ENCODE data around the gene ENPP7.
"Not testable (repeated sequence)": the region's sequence is repeated elsewhere in the genome, so short reads cannot be mapped to it uniquely, and the experiment has no call there.

ENPP7 gene

DNA sequence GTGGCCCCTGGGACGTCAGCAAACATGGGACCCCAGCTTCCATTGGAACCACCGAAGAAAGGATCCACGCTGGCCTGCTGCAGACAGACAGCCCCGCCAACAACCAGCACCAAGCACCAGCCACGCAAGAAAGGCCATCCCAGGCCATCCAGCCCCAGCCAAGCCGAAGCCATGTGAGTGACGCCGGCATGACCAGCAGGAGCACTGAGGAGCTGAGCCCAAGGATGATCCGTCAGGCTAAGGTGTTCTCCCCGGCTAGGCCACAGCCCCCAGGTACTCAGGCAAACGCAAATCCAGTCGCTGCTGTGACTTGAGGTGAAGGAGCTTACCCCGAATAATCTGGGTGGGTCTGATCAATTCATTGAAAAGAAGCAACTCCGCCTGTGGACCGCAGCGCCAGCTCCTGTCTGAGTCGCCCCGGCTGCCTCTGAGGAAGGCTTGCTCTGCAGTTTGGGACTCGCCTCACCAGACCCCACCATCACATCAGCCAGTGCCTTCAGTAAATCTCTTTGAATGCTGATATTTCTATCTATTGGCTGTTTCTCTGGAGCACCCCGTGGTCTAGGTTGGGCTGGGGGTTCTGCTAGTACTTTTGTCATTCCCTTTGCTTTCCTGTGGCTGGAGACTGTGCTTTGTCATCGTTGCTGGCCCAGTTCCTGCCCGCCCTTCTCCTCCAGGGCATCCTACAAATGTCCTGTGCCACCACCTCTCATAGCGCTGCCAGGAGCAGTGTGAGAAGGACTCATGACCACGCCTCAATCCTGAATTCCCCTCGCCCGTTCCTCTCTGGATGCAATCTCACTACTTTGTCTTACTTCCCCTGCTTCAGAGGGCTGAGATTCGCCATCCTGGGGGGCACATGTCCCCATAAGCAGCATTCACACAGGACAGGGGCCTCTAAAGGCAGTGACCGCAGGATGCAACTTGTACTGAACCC is 39.1 kb downstream of the ENPP7 start:
- Mint-ChIP-seq H3K27ac (no peak overlapping the region), H3K4me1 (ENCODE audit: low read depth) (no peaks in the 10 kb centered on the region), H3K9me3 (ENCODE audit: low read depth) (no peaks in the 10 kb centered on the region), H3K4me3 (no peak overlapping the region), H3K27me3 (peaks cover 18% of the 10 kb centered on the region), H3K36me3 (no peaks in the 10 kb centered on the region)

DNA sequence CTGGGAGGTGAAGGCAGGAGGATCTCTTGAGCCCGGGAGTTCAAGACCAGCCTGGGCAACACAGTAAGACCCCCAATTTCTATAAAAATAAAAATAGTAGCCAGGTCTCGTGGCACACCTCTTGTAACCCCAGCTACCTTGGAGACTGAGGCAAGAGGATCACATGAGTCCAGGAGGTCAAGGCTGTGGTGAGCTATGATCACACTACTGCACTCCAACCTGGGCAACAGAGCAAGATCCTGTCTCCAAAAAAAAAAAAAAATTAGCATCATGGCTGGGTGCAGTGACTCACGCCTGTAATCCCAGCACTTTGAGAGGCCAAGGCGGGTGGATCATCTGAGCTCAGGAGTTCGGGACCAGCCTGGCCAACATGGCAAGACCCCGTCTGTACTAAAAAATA is 40.5 kb downstream of the ENPP7 start:
- Mint-ChIP-seq H3K4me3 (no peak overlapping the region), H3K4me1 (ENCODE audit: low read depth) (no peaks in the 10 kb centered on the region), H3K36me3 (no peaks in the 10 kb centered on the region), H3K9me3 (ENCODE audit: low read depth) (no peaks in the 10 kb centered on the region), H3K27me3 (peaks cover 27% of the 10 kb centered on the region), H3K27ac (no peak overlapping the region)

DNA sequence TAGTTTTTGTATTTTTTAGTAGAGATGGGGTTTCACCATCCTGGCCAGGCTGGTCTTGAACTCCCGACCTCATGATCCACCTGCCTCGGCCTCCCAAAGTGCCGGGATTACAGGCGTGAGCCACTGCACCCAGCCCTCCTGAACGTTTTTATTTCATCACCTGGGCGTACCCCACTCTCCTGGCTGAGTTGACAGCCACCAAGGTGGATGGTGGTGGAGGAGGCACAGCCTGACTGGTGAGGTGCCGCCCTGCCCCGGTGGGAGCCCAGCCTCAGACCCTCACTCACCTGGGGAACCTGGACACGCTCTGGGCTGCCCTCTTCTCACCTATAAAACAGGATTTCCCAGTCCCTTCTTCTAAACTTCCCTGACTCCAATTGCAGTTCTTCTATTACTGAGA is 42.0 kb downstream of the ENPP7 start:
- H3K27ac Mint-ChIP-seq; H3K9me3 Mint-ChIP-seq (ENCODE audit: low read depth); H3K4me1 Mint-ChIP-seq (ENCODE audit: low read depth); H3K36me3 Mint-ChIP-seq; H3K4me3 Mint-ChIP-seq: not testable (repeated sequence)
- peaks cover 34% of the 10 kb centered on the region for H3K27me3 Mint-ChIP-seq

DNA sequence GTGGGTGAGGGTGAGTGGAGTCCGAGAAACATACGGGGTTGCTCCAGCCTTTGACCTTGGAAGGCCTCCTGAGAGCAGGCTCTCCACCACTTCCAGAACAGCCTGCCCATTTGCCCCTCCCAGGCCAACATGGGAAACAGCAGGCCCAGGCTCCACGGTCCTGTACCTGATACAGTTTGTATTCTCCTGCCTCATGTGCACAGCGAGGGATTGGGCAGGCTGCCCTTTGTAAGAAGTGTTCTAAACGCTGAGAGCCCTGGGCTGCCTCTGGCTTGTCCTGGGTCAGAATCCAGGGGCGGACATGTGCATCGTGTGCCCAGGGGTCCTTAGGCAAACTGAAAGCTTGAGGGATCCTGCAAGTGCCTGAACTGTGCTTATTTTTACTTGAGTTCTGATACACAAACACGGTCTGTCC is 43.8 kb downstream of the ENPP7 start:
- Mint-ChIP-seq H3K27ac (no peak overlapping the region), H3K4me3 (no peak overlapping the region), H3K4me1 (ENCODE audit: low read depth) (peaks cover 15% of the 10 kb centered on the region), H3K9me3 (ENCODE audit: low read depth) (no peaks in the 10 kb centered on the region), H3K36me3 (no peaks in the 10 kb centered on the region), H3K27me3 (peaks cover 30% of the 10 kb centered on the region)

DNA sequence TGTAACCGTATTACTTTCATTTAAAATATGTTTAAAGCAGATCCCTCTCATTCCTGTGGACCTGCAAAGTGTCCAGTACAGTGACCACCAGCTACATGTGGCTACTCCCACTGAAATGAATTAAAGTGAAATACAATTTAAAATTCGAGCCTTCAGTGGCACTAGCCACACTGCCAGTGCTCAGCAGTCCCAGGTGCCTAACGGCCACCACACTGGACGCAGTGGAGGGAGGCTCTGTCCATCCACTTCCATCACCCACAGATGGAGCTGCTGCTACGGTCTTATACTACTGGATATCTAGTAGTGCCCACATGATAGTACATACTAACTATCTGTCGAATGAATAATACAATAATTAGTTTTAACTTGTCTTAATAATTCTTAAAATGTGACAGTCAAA is 44.9 kb downstream of the ENPP7 start:
- Mint-ChIP-seq H3K4me1 (ENCODE audit: low read depth) (peaks cover 25% of the 10 kb centered on the region), H3K27ac (no peak overlapping the region), H3K27me3 (peaks cover 31% of the 10 kb centered on the region), H3K9me3 (ENCODE audit: low read depth) (no peaks in the 10 kb centered on the region), H3K4me3 (no peak overlapping the region), H3K36me3 (no peaks in the 10 kb centered on the region)

DNA sequence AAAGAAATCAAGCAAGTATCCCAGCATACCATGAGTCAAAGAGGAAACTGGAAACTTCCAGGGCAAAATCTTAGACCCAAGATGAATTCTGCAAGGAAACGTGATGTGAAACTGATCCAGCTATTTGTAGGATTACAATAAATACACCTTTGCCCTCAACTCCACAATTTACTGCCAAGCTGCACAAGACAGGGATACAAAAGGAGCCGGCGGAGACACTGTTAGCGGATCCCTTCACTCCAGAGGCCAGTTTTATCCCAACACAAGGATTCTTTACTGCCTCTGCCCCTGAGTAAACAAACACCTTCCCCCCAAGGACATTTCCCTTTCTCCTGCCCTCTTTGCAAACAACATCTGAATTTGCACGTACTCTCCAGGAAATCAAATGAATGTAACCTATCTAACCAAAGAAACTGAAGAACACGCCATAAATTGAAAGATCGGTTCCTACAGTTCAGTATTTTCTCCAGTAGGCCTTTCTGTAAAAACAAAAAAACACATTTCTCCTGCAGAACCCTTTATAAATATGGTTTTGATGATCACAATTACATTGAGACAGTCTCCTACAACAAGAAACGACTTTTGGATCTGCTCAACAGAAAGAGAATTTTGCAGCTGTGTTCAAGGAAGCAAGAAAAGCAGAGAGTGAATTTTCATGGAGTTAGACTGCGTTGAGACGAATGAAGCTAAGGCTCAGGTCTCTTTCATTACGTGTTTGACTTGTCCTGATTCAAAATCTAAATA is 45.8 kb downstream of the ENPP7 start:
- peak overlapping the region; percentile 3 for H3K27ac Mint-ChIP-seq
- no peaks in the 10 kb centered on the region for H3K9me3 Mint-ChIP-seq (ENCODE audit: low read depth)
- H3K36me3 Mint-ChIP-seq, result no peaks in the 10 kb centered on the region
- H3K4me1 Mint-ChIP-seq (ENCODE audit: low read depth), result peaks cover 33% of the 10 kb centered on the region
- peak overlapping the region; percentile 74 for H3K4me3 Mint-ChIP-seq
- peaks cover 32% of the 10 kb centered on the region for H3K27me3 Mint-ChIP-seq

DNA sequence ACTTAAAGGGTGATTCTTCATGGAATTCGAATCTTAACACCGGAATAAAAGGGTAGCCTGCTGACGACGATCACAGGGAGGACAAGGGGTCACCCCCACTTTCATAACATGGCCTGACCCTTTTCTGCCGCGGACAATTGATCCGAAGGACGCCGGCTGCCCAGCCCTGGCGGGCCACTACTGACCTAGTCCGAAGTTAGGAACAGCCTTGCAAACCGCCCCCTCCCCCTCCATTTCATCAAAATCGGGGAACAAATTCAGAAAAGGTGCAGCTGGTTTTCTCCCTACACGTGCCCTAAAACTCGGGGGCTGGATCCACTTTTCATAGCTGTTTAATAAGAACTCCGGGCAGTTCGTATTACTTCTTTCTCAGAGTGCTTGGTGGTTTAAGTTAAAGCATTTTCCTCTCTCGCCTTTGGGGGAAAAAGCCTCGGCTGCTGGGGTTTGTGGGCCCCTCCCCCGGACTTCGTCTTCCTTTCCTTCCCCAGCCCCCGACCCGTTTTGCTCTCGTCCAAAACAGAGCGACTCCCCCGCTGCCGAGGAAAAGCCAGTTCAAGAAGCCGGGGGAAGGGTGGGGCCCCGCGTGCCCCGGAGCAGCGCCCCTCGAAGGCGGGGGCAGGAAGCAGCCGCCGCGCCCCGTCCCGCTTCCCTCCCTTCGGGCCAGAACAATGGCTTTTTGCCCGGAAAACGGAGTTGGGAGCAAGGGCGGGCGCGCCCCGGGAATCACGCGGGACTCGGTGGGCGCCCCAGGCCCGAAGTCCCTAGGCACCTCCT is 46.6 kb downstream of the ENPP7 start:
- H3K4me1 Mint-ChIP-seq (ENCODE audit: low read depth), result peaks cover 37% of the 10 kb centered on the region
- peak overlapping the region; percentile 74 for H3K4me3 Mint-ChIP-seq
- peaks cover 32% of the 10 kb centered on the region for H3K27me3 Mint-ChIP-seq
- H3K9me3 Mint-ChIP-seq (ENCODE audit: low read depth), result no peaks in the 10 kb centered on the region
- H3K36me3 Mint-ChIP-seq, result no peaks in the 10 kb centered on the region
- H3K27ac Mint-ChIP-seq, result peak overlapping the region; percentile 3

DNA sequence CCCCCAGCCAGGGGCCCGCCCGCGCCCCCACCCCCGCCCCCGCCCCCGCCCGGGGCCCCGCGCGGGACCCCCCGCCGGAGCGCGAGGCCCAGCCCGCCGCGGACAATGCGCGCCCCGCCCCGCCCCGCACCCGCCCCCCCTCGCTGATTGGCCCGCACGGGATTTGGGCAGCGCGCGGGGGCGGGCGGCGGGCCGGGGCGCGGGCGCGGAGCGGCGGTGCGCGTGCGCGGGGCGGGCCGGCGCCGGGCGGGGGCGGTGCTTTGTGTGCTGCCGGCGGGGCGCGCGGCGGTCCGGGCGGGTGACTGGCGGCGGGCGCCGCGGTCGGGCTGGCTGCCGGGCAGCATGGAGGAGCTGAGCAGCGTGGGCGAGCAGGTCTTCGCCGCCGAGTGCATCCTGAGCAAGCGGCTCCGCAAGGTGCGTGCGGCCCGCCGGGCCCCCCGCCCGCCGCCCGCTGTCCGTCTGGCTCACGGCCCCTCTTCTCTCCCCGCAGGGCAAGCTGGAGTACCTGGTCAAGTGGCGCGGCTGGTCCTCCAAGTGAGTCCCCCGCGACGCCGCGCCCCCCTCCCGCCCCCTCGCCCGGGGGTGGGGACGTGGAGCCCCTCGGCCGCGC is 47.3 kb downstream of the ENPP7 start, which contains the start of gene CBX2:
Gene CBX2, plus strand, starts transcription at position 255 of the 610 bp plus-strand sequence. Its CDS starts 88 bp downstream, at position 343.
- Mint-ChIP-seq H3K27ac (peak within 1 kb of the TSS; percentile 3), H3K27me3 (peaks cover 36% of the 10 kb centered on the region), H3K9me3 (ENCODE audit: low read depth) (no peaks in the 10 kb centered on the region), H3K36me3 (no peaks in the 10 kb centered on the region), H3K4me3 (peak within 1 kb of the TSS; percentile 88), H3K4me1 (ENCODE audit: low read depth) (peaks cover 41% of the 10 kb centered on the region)

DNA sequence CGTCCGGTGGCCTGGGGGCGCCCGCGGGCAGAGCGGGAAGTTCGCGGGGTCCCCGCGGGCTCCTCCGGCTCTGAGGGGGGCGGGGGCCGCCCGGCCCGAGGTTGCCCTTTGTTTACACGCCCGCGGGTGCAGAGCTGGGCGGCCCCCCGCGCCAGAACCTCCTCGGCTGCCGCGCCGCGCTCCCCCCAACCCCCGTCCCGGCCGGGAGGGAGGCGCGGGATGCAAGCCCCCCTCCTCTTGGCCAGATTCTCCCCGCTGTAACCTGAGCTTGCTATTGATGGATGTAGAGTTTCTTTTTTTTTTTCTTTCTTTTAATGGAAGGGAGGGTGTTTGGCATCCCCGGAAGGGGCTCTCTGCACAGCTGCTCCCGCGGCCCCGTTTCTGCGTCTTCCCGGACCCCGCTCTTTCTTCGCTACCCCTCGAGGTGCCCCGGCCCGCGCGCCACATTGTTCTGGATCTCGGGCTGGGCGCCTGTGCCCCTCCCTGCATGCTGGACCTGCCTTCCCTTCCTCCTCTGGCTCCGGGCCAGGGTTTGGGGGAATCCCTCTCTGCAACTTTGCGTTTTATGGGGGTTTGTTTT is 47.9 kb downstream of the ENPP7 start:
- peaks cover 34% of the 10 kb centered on the region for H3K27me3 Mint-ChIP-seq
- peak overlapping the region; percentile 88 for H3K4me3 Mint-ChIP-seq
- no peaks in the 10 kb centered on the region for H3K9me3 Mint-ChIP-seq (ENCODE audit: low read depth)
- peaks cover 41% of the 10 kb centered on the region for H3K4me1 Mint-ChIP-seq (ENCODE audit: low read depth)
- H3K27ac Mint-ChIP-seq, result no peak overlapping the region
- no peaks in the 10 kb centered on the region for H3K36me3 Mint-ChIP-seq

DNA sequence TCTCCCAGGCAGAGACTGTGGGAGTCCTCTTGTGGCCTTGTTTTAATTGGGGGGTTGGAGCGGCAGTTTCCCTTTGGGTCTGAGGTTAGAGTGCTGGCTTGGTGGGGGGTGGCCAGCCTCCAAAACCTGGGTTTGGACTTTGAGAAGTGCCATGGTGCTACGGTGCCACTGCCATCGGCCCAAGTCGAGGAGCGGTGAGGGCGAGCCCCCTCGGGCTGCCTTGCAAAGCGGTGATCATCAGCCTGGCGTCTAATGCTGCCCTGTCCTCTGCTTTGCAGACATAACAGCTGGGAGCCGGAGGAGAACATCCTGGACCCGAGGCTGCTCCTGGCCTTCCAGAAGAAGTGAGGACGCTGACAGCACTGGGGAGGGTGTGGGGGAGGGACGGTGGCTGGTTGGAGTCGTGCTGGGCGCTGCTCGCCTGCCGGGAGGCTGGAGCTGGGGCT is 48.4 kb downstream of the ENPP7 start:
- H3K27ac Mint-ChIP-seq, result no peak overlapping the region
- no peaks in the 10 kb centered on the region for H3K36me3 Mint-ChIP-seq
- H3K9me3 Mint-ChIP-seq (ENCODE audit: low read depth), result no peaks in the 10 kb centered on the region
- peaks cover 41% of the 10 kb centered on the region for H3K4me1 Mint-ChIP-seq (ENCODE audit: low read depth)
- H3K27me3 Mint-ChIP-seq, result peaks cover 30% of the 10 kb centered on the region
- H3K4me3 Mint-ChIP-seq, result peak overlapping the region; percentile 88

DNA sequence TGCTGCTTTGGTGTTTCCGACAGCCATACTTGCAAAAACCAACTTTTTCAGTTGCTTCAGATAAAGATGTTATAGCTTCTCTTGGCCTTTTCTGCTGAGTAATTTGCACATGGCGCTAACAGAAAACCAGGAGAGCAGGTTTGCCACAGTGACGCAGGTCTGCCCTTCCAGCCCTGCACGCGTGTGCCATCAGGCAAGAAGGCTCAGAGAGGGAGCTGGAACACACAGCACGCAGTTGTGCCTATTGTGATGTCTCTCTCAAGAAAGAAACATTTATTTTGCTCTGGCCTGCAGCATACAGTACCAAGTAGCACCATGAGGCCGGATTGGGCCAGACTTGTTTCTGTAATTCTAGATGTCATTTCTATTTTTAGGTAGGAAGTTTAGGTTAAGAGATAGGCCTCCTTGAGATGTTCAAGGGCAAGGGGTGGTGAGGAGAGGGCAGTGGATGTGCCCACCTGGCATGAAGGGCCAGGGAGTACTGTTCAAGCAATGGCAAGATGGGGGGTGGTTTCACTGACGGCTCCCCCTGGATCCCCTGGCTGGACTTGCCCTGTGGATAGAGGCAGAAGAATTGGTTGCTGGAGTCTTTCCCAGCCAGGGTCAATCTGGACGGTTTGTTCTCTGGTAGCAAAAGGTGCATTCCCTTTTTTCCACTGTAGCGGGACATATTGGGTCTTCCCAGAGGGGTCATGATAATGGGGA is 49.1 kb downstream of the ENPP7 start:
- Mint-ChIP-seq H3K36me3 (no peaks in the 10 kb centered on the region), H3K27ac (no peak overlapping the region), H3K27me3 (peaks cover 26% of the 10 kb centered on the region), H3K4me3 (peak overlapping the region; percentile 68), H3K9me3 (ENCODE audit: low read depth) (no peaks in the 10 kb centered on the region), H3K4me1 (ENCODE audit: low read depth) (peaks cover 41% of the 10 kb centered on the region)

DNA sequence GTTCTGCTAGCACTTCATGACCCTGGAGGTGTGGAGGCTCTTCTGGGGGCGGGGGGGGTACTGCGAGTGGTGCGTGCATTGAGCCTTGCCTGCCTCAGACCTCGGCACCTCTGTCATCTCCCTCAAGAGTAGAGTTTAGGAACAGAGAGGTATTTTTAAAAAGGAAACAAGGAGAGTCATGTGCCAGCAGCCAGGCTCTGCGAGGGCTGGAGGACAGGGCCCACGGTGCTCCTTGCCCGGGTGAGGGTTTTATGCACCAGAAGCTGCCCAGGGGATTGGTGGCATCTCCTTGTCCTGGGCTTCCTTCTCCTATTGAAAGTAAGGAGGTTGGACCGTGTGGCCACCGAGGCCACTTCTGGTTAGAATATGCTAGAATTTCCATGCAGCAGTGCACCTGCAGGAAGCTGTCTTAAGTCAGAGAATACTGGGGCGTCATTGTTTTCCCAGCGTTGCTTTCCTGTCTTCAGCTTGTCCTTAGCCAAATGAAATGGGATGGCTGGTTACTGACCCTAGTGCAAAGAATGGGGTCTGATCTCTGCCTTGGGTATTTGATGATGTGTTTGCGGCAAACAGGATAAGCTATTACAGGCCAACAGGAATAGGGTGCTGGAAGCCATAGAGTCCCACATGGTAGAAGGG is 50.4 kb downstream of the ENPP7 start:
- H3K4me3 Mint-ChIP-seq, result no peak overlapping the region
- H3K27me3 Mint-ChIP-seq, result peaks cover 22% of the 10 kb centered on the region
- no peaks in the 10 kb centered on the region for H3K36me3 Mint-ChIP-seq
- no peaks in the 10 kb centered on the region for H3K9me3 Mint-ChIP-seq (ENCODE audit: low read depth)
- H3K27ac Mint-ChIP-seq, result no peak overlapping the region
- peaks cover 41% of the 10 kb centered on the region for H3K4me1 Mint-ChIP-seq (ENCODE audit: low read depth)
